Muscle layer of duodenum (tissue), 2 donors: ENCODE results near the gene TRABD2B.
"Not testable (repeated sequence)": the region's sequence is repeated elsewhere in the genome, so short reads cannot be mapped to it uniquely, and the experiment has no call there.

Experiments used
- H3K27ac ChIP-seq: one replicate; pipeline ENCODE4 v1.7.0; 2013; ENCODE audit warnings: mild to moderate bottlenecking, low read length
- H3K27me3 ChIP-seq: one replicate; pipeline ENCODE4 v1.7.0; 2013; ENCODE audit warnings: low read depth, mild to moderate bottlenecking, control low read depth, low read length
- H3K36me3 ChIP-seq, 2 donors: one replicate each; pipeline ENCODE4 v1.7.0; 2013; ENCODE audit warnings: low read length in 2 of 2, control low read depth in 1 of 2, mild to moderate bottlenecking in 1 of 2; ENCODE audit not compliant: insufficient read depth in 2 of 2, control insufficient read depth in 1 of 2
- H3K4me1 ChIP-seq, 2 donors: one replicate each; pipeline ENCODE4 v1.7.0; 2013; ENCODE audit warnings: low read length in 2 of 2, mild to moderate bottlenecking in 2 of 2, control low read depth in 1 of 2, moderate library complexity in 1 of 2; ENCODE audit not compliant: insufficient read depth in 2 of 2, control insufficient read depth in 1 of 2
- H3K4me3 ChIP-seq, 2 donors: one replicate each; pipeline ENCODE4 v1.7.0; 2013; ENCODE audit warnings: low read length in 2 of 2, low read depth in 1 of 2, mild to moderate bottlenecking in 1 of 2
- H3K9me3 ChIP-seq, 2 donors: one replicate each; pipeline ENCODE4 v1.7.0; 2013; ENCODE audit warnings: low read length in 2 of 2, control low read depth in 1 of 2, mild to moderate bottlenecking in 1 of 2; ENCODE audit not compliant: control insufficient read depth in 1 of 2
- donor health status: healthy.

The TRABD2B gene

DNA sequence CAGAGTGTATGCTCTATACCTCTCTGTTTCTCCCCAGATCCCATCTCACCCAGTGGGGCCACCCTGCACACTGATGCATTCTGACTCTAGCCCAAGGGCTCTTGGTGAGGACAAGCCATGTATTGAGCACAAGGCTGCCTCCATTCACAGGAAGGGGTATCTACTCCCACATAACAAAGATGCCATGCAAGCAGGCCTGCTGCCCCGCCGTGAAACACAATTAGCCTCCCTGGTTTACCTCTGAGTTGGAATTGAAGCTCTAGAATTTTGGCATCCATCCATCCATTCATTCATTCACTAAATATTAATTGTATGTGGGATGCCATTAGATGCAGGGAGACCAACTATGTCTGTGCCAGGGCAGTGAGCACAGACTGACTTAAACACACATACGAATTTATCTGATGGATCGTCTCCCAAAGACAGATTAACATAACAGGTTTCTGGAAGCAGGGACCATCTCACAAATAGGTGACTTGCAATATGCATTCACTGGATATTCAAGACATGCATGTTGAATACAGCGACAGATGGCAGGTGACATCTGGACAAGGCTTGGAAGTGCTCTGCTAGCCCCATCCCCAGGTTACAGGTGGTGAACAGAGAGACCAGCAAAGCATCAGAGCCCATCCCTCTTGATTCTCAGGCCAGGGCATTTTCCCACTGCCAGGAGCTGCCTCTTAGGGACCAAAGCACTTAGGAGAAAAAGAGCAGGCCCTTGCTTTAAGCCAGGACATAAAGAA, 34.3 kb downstream of the TRABD2B start:
- H3K4me1 ChIP-seq, result peaks cover 0 to 12% of the 10 kb centered on the region in 2 donors
- no peaks in the 10 kb centered on the region for H3K9me3 ChIP-seq
- H3K27ac ChIP-seq, result no peak overlapping the region
- no peaks in the 10 kb centered on the region for H3K36me3 ChIP-seq
- H3K27me3 ChIP-seq, result no peaks in the 10 kb centered on the region
- H3K4me3 ChIP-seq, result no peak overlapping the region

DNA sequence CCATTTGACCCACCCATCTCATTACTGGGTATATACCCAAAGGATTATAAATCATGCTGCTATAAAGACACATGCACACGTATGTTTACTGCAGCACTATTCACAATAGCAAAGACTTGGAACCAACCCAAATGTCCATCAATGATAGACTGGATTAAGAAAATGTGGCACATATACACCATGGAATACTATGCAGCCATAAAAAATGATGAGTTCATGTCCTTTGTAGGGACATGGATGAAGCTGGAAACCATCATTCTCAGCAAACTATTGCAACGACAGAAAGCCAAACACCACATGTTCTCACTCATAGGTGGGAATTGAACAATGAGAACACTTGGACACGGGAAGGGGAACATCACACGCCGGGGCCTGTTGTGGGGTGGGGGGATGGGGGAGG, 35.4 kb downstream of the TRABD2B start:
- H3K27me3 ChIP-seq, H3K27ac ChIP-seq, H3K9me3 ChIP-seq, H3K36me3 ChIP-seq, H3K4me3 ChIP-seq: not testable (repeated sequence)
- peaks cover 0 to 12% of the 10 kb centered on the region in 2 donors for H3K4me1 ChIP-seq

DNA sequence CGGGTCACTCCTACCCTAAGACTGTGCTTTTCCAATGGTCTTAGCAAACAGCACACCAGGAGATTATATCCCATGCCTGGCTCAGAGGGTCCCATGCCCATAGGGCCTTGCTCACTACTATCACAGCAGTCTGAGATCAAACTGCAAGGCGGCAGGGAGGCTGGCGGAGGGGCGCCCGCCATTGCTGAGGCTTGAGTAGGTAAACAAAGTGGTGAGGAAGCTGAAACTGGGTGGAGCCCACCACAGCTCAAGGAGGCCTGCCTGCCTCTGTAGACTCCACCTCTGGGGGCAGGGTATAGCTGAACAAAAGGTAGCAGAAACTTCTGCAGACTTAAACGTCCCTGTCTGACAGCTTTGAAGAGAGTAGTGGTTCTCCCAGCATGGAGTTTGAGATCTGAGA, 40.7 kb downstream of the TRABD2B start:
- not testable (repeated sequence) for H3K27ac ChIP-seq, H3K27me3 ChIP-seq, H3K9me3 ChIP-seq, H3K4me1 ChIP-seq, H3K36me3 ChIP-seq, H3K4me3 ChIP-seq

DNA sequence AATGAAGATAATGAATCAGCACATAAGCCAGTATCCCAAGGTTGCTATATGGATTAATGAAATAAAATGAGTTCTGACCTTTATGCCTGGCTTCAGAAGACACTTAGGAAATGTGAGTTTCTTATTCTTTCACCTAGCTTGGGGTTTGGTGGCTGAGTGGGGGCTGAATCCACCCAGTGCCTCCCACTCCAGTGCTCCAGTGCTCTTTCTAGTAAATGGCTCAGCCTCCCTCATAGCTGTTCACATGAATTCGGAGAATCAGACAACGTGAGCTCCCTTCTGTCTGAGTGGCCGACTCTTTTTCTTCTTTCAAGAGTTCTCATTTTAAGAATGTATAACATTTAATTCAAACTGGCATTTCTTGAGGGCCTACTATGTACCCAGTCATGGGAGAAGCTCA, 43.5 kb downstream of the TRABD2B start:
- H3K9me3 ChIP-seq, result no peaks in the 10 kb centered on the region
- no peaks in the 10 kb centered on the region for H3K4me1 ChIP-seq
- no peaks in the 10 kb centered on the region for H3K27me3 ChIP-seq
- H3K27ac ChIP-seq, result no peak overlapping the region
- no peak overlapping the region for H3K4me3 ChIP-seq
- no peaks in the 10 kb centered on the region for H3K36me3 ChIP-seq

DNA sequence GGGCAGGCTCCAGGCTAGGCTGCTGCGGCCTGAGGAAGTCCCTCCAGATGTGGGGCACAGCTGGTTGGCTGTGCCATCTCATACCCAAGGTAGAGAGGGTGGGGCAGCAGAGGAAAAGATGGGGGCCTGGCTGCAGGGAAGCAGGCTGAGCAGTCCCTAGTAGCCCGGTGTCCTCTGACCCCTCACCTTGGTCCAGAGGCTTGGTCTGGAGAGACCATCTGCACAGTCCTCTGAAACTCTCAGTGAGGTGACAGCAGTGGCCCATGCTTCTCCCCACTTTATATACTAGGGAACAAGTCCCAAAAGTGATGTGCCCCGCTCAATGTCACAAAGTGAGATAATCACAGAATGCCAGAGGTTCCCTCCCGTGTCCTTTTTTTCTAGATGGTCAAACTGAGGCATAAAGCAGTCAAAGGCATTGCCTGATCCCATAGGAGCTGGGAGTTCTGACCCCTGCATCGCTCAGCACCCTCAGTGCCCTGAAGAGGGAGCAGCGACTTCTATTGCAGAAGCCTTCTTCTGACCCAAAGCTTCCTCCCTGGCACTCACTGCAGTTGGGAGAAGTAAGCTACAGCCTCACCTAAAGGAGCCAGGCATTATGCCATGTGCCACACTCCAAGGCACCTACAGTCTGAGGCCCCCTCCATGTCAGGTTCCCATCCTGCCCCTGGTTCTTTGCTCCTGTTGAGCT, 45.5 kb downstream of the TRABD2B start:
- no peaks in the 10 kb centered on the region for H3K4me1 ChIP-seq
- no peaks in the 10 kb centered on the region for H3K27me3 ChIP-seq
- no peak overlapping the region for H3K4me3 ChIP-seq
- H3K9me3 ChIP-seq, result no peaks in the 10 kb centered on the region
- no peak overlapping the region for H3K27ac ChIP-seq
- no peaks in the 10 kb centered on the region for H3K36me3 ChIP-seq

DNA sequence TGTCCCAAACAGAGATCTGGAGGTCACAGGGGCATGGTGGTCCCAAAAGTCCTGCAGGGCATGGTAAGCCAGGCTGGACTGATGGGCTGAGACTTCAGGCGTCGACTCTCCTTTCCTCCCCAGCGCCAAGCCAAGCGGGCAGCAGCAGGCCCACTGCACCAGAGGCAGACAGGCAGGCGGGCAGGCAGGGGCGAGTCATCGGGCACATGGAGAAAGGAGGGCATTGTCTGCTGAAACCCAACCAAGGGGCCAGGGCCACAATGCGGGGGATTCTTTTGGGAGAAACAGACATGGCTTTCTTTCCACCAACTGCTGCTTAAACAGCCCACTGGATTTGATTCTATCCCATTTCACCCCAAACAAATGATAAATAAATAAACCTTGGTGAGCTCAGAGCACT, 46.2 kb downstream of the TRABD2B start:
- no peaks in the 10 kb centered on the region for H3K27me3 ChIP-seq
- H3K9me3 ChIP-seq, result no peaks in the 10 kb centered on the region
- no peaks in the 10 kb centered on the region for H3K36me3 ChIP-seq
- no peak overlapping the region for H3K4me3 ChIP-seq
- no peaks in the 10 kb centered on the region for H3K4me1 ChIP-seq
- H3K27ac ChIP-seq, result no peak overlapping the region

DNA sequence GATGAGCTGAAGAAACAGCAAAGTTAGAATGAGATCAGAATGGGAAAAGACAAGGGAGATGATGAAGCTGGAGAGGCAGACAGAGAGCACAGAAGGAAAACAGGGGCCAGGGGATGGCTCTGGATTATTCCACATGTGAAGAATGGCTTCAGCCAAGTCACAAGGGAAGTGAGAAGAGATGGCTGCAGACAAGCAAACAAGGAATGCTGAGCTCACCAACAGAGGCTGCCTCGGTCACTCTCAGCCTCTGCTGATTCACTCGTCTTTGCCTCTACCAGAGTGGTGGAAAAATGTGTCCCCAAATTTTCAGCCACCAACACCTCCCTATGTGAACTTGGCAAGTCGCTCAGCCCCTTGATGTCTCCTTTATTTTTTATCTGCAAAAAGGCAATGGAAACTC, 46.7 kb downstream of the TRABD2B start:
- Histone ChIP-seq H3K9me3 (no peaks in the 10 kb centered on the region), H3K27ac (no peak overlapping the region), H3K27me3 (no peaks in the 10 kb centered on the region)

DNA sequence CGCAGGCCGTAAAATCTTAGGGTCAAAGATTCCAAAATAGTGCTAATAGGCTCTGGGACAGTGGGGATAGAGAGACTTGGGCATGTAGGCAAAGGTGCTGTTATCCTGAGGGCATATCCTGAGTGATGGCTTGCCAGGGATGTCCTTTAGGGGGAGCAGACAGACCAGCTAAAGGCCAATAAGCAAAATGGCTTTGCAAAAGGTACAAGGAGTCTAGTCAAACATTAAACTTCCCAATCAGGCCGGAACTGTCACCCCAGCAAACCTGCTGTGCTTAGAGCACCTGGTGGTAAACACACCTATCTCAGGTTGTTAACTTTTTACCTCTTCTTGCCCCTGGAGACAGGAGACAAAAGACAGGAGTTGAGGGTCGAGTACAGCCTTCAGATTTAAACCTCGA, 49.1 kb downstream of the TRABD2B start:
- no peaks in the 10 kb centered on the region for H3K4me1 ChIP-seq
- H3K27ac ChIP-seq, result no peak overlapping the region
- H3K9me3 ChIP-seq, result no peaks in the 10 kb centered on the region
- H3K27me3 ChIP-seq, result no peaks in the 10 kb centered on the region
- H3K4me3 ChIP-seq, result no peak overlapping the region
- H3K36me3 ChIP-seq, result no peaks in the 10 kb centered on the region

More for the DNA sequence above, 46.7 kb downstream of the TRABD2B start:
- no peaks in the 10 kb centered on the region for H3K36me3 ChIP-seq
- H3K4me3 ChIP-seq, result no peak overlapping the region
- H3K4me1 ChIP-seq, result no peaks in the 10 kb centered on the region

DNA sequence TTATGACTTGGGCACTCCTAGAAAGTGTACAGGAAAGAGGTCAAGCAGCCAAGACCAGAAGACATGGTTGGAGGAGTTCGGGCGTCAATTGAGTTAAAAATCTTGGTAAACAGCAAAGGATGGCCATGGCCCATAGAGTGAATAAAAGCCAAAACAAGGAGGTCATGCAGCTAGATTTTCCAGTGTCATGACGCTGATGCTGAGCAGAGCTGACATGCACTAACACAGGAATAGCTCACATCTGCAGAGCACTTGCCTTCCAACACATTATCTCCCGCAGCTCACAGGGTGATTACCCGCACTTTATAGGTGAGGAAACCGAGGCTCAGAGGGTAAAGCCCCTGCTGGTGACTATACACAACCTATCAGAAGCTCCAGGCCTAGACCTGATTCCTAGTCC, 49.7 kb downstream of the TRABD2B start:
- no peaks in the 10 kb centered on the region for H3K9me3 ChIP-seq
- H3K4me3 ChIP-seq, result no peak overlapping the region
- no peak overlapping the region for H3K27ac ChIP-seq
- H3K4me1 ChIP-seq, result no peaks in the 10 kb centered on the region
- H3K36me3 ChIP-seq, result no peaks in the 10 kb centered on the region
- no peaks in the 10 kb centered on the region for H3K27me3 ChIP-seq

DNA sequence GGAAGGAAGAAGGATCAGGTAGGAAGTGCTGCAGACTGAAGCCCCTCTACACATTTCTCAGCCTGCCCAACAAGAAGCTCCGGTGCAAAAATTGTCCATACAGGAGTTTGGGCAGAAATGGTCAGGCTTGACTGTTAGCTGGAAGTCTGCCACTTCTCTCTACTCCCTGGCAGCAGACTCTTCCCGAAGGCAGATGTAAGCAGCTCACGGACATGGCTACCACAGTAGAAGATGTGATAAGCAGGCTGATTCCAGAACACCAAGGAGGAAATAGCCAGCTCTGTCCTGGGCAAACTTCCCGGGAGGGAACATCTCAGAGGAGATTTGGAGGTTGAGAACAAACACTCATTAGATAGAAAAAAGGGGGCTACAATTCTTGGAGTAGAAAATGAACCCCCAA, 52.6 kb downstream of the TRABD2B start:
- Histone ChIP-seq H3K27ac (no peak overlapping the region), H3K36me3 (no peaks in the 10 kb centered on the region), H3K4me1 (no peaks in the 10 kb centered on the region), H3K4me3 (no peak overlapping the region), H3K27me3 (no peaks in the 10 kb centered on the region), H3K9me3 (no peaks in the 10 kb centered on the region)

DNA sequence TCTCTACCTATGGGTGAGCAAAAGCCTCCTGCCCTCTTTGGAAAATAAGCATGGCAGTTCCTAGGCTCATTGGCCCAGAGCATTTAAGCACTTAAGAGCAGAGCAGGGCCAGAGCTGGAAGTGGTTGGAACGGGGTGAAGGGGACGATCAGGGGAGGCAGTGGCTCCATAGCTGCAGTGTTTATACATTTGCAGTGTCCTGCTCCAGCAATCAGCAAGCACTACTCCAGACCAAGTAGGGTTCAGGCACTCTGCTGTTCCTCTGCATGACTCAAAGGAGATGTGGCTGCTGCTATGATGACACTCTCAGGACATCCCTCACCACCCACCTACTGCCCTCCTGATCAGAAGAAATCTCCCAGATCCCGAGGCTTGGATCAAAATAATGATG, 55.0 kb downstream of the TRABD2B start:
- no peaks in the 10 kb centered on the region for H3K9me3 ChIP-seq
- no peaks in the 10 kb centered on the region for H3K36me3 ChIP-seq
- no peaks in the 10 kb centered on the region for H3K27me3 ChIP-seq
- H3K4me3 ChIP-seq, result no peak overlapping the region
- H3K27ac ChIP-seq, result no peak overlapping the region
- no peaks in the 10 kb centered on the region for H3K4me1 ChIP-seq
